Measurements from ENCODE around the gene GTF2IRD1.
A peak's percentile ranks its signal among the peaks of the same experiment; 100 is the strongest.

The GTF2IRD1 gene

GRCh38 chr7:74587435-74588126 is 133.9 kb downstream of the GTF2IRD1 start:
- H3K4me1 ChIP-seq (ENCODE audit: control insufficient read depth, insufficient read depth, low read length) = peaks cover 16% of the 10 kb centered on the region
- DNase-seq (ENCODE audit: low read depth) = peak; percentile 95
- H3K27me3 ChIP-seq (replicated peaks; ENCODE audit: control insufficient read depth, insufficient read depth, low read length) = no peaks in the 10 kb centered on the region
- peak overlapping the region; percentile 85 for H3K9ac ChIP-seq (ENCODE audit: low read length)
- H3K9me3 ChIP-seq (ENCODE audit: control insufficient read depth, low read length) = no peaks in the 10 kb centered on the region
- peak overlapping the region; percentile 64 for H3K4me3 ChIP-seq (ENCODE audit: low read length)
- H3K36me3 ChIP-seq (ENCODE audit: control insufficient read depth, insufficient read depth, low read length, severe bottlenecking) = peaks cover 7% of the 10 kb centered on the region

GRCh38 chr7:74590813-74591212 is 137.1 kb downstream of the GTF2IRD1 start:
- no peak for DNase-seq (ENCODE audit: low read depth)
- H3K27me3 ChIP-seq (replicated peaks; ENCODE audit: control insufficient read depth, insufficient read depth, low read length) = no peaks in the 10 kb centered on the region
- no peak overlapping the region for H3K9ac ChIP-seq (ENCODE audit: low read length)
- no peak overlapping the region for H3K4me3 ChIP-seq (ENCODE audit: low read length)
- H3K4me1 ChIP-seq (ENCODE audit: control insufficient read depth, insufficient read depth, low read length) = peaks cover 16% of the 10 kb centered on the region
- H3K9me3 ChIP-seq (ENCODE audit: control insufficient read depth, low read length) = no peaks in the 10 kb centered on the region
- peaks cover 21% of the 10 kb centered on the region for H3K36me3 ChIP-seq (ENCODE audit: control insufficient read depth, insufficient read depth, low read length, severe bottlenecking)

DNA sequence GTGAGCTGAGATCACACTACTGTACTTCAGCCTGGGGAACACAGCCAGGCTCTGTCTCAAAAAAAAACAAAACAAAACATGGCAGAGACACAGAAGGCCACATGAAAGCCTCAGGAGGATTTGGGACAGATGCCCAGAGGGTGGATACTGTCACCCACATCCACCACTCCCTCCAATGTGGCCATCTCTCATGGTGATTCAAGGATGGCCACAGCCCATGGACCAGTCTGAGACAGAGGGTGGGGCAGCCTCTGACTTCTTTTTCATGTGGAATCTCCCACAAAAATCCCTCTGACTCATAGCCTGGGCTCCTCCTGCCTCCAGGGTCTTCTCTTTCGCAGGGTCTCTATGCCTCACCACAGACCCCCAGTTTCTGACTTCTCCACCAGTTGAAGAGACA is 144.9 kb downstream of the GTF2IRD1 start:
- Histone ChIP-seq H3K4me1 (ENCODE audit: control insufficient read depth, insufficient read depth, low read length) (no peaks in the 10 kb centered on the region), H3K4me3 (ENCODE audit: low read length) (no peak overlapping the region), H3K9me3 (ENCODE audit: control insufficient read depth, low read length) (no peaks in the 10 kb centered on the region), H3K9ac (ENCODE audit: low read length) (no peak overlapping the region), H3K36me3 (ENCODE audit: control insufficient read depth, insufficient read depth, low read length, severe bottlenecking) (peaks cover 26% of the 10 kb centered on the region), H3K27me3 (replicated peaks; ENCODE audit: control insufficient read depth, insufficient read depth, low read length) (no peaks in the 10 kb centered on the region)
- peak; percentile 35 for DNase-seq (ENCODE audit: low read depth)

DNA sequence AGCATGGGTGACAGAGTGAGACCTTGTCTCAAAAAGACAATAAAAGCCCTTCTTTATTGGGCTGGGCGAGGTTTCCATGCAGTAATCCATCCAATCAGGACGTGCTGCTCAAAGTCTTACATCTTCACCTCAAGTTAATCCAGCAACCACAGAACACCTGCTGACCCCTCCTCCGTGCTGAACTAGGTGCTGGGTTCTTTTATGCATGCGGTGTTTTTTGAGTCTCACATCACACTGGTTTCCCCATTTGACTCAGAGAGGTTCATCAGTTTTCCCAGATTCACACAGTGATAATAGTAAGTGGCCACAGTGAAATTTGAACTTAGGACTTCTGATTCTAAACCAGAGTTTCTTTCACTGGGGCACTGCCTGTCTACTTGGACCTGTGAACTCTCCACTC is 145.5 kb downstream of the GTF2IRD1 start:
- no peak for DNase-seq (ENCODE audit: low read depth)
- H3K9ac ChIP-seq (ENCODE audit: low read length) = no peak overlapping the region
- no peak overlapping the region for H3K4me3 ChIP-seq (ENCODE audit: low read length)
- H3K4me1 ChIP-seq (ENCODE audit: control insufficient read depth, insufficient read depth, low read length) = no peaks in the 10 kb centered on the region
- H3K36me3 ChIP-seq (ENCODE audit: control insufficient read depth, insufficient read depth, low read length, severe bottlenecking) = peaks cover 25% of the 10 kb centered on the region
- no peaks in the 10 kb centered on the region for H3K9me3 ChIP-seq (ENCODE audit: control insufficient read depth, low read length)
- no peaks in the 10 kb centered on the region for H3K27me3 ChIP-seq (replicated peaks; ENCODE audit: control insufficient read depth, insufficient read depth, low read length)

GRCh38 chr7:74604326-74605020 is 150.8 kb downstream of the GTF2IRD1 start:
- H3K9ac ChIP-seq (ENCODE audit: low read length) = no peak overlapping the region
- no peak for DNase-seq (ENCODE audit: low read depth)
- no peak overlapping the region for H3K4me3 ChIP-seq (ENCODE audit: low read length)
- no peaks in the 10 kb centered on the region for H3K9me3 ChIP-seq (ENCODE audit: control insufficient read depth, low read length)
- H3K36me3 ChIP-seq (ENCODE audit: control insufficient read depth, insufficient read depth, low read length, severe bottlenecking) = peaks cover 2% of the 10 kb centered on the region
- no peaks in the 10 kb centered on the region for H3K27me3 ChIP-seq (replicated peaks; ENCODE audit: control insufficient read depth, insufficient read depth, low read length)
- peaks cover 9% of the 10 kb centered on the region for H3K4me1 ChIP-seq (ENCODE audit: control insufficient read depth, insufficient read depth, low read length)

DNA sequence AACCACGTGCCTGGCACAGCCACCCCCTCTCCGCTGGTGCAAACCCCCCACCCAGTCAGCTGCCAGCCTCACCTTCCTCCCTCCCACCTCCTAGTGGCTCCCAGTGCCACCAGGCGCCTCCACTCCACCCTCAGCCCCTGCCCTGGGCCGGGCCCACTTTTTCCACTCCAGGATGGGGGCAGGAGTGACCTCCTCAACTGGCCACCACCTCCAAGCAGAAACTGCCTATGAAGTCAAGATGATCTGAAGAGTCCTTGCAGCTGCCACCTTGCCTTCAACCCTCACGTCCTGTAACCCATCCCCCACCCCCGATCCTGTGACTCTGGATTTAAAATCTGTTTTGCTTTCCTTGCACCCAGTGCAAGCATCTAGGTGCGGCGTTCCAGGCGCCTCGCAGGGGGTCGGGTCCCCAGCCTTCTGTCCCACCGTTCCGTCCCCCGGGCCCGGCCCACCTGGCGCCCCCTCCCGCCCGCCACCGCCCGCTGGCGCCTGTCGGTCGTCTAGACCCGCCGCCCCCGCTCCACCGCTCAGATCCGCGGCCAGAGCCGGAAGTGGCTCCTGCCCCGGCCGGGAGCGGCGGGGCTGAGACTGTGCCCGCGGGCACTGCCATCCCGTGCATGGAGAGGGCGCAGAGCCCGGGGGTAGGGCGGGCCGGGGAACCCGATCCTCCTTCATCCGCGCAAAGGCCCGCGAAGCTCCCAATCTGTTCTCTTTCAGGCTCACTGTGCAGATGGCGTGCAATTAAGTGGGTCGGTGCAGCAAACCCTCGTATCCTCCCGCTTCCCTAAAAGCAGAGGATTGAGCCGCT is 152.6 kb downstream of the GTF2IRD1 start:
- DNase-seq (ENCODE audit: low read depth) = peak; percentile 74
- Histone ChIP-seq H3K4me3 (ENCODE audit: low read length) (peak overlapping the region; percentile 67), H3K4me1 (ENCODE audit: control insufficient read depth, insufficient read depth, low read length) (peaks cover 9% of the 10 kb centered on the region), H3K9me3 (ENCODE audit: control insufficient read depth, low read length) (no peaks in the 10 kb centered on the region), H3K27me3 (replicated peaks; ENCODE audit: control insufficient read depth, insufficient read depth, low read length) (no peaks in the 10 kb centered on the region), H3K36me3 (ENCODE audit: control insufficient read depth, insufficient read depth, low read length, severe bottlenecking) (no peaks in the 10 kb centered on the region), H3K9ac (ENCODE audit: low read length) (peak overlapping the region; percentile 56)

- Histone ChIP-seq H3K27me3 (replicated peaks; ENCODE audit: control insufficient read depth, insufficient read depth, low read length) (no peaks in the 10 kb centered on the region), H3K4me3 (ENCODE audit: low read length) (peak overlapping the region; percentile 67)
Measured at GRCh38 chr7:74606909-74607510, 153.3 kb downstream of the GTF2IRD1 start.

DNA sequence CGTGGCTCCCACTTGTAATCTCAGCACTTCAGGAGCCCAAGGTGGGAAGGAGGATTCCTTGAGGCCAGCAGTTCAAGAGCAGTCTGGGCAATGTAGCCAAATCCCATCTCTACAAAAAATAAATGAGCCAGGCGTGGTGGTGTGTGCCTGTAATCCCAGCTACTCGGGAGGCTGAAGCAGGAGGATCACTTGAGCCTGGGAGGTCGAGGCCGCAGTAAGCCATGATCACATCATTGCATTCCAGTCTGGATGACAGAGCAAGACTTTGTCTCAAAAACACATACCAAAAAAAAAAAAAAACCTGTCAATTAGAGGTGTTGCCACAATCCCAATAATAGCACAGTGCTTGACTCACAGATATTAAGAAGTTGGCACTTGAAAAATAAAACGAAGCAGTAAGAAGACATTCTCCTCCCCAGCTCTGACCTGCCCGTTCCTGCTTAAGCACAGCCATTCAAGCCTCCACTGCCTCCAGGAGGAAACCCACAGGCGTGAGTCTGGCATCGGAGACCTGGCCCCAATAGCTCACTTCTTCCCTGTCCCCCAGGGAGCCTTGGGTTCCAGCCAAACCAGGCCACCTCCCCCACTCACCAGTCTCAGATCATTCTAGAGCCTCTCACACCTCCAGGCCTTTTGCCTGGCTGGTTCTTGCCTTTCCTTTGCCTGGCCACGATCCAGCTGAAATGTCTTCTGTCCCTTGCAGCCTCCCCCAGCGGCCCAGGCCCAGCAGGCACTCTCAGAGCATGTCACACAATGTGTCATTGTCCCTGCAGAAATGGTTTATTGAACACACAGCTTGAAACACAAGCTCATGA is 158.5 kb downstream of the GTF2IRD1 start:
- Histone ChIP-seq H3K27me3 (replicated peaks; ENCODE audit: control insufficient read depth, insufficient read depth, low read length) (no peaks in the 10 kb centered on the region), H3K36me3 (ENCODE audit: control insufficient read depth, insufficient read depth, low read length, severe bottlenecking) (no peaks in the 10 kb centered on the region), H3K9ac (ENCODE audit: low read length) (peak overlapping the region; percentile 38), H3K4me3 (ENCODE audit: low read length) (no peak overlapping the region), H3K4me1 (ENCODE audit: control insufficient read depth, insufficient read depth, low read length) (peaks cover 9% of the 10 kb centered on the region), H3K9me3 (ENCODE audit: control insufficient read depth, low read length) (no peaks in the 10 kb centered on the region)
- no peak for DNase-seq (ENCODE audit: low read depth)

More at GRCh38 chr7:74606909-74607510, 153.3 kb downstream of the GTF2IRD1 start:
- Histone ChIP-seq H3K4me1 (ENCODE audit: control insufficient read depth, insufficient read depth, low read length) (peaks cover 9% of the 10 kb centered on the region), H3K36me3 (ENCODE audit: control insufficient read depth, insufficient read depth, low read length, severe bottlenecking) (no peaks in the 10 kb centered on the region), H3K9me3 (ENCODE audit: control insufficient read depth, low read length) (no peaks in the 10 kb centered on the region), H3K9ac (ENCODE audit: low read length) (peak overlapping the region; percentile 56)
- DNase-seq (ENCODE audit: low read depth) = no peak

GRCh38 chr7:74615933-74616780 is 162.5 kb downstream of the GTF2IRD1 start:
- Histone ChIP-seq H3K9ac (ENCODE audit: low read length) (no peak overlapping the region), H3K4me1 (ENCODE audit: control insufficient read depth, insufficient read depth, low read length) (peaks cover 9% of the 10 kb centered on the region), H3K27me3 (replicated peaks; ENCODE audit: control insufficient read depth, insufficient read depth, low read length) (no peaks in the 10 kb centered on the region), H3K9me3 (ENCODE audit: control insufficient read depth, low read length) (no peaks in the 10 kb centered on the region), H3K4me3 (ENCODE audit: low read length) (no peak overlapping the region), H3K36me3 (ENCODE audit: control insufficient read depth, insufficient read depth, low read length, severe bottlenecking) (no peaks in the 10 kb centered on the region)
- no peak for DNase-seq (ENCODE audit: low read depth)

Measured in adipocyte (in vitro differentiated cells).